HG02588 (cell line): ENCODE data around the gene CFAP299.
"Not testable (repeated sequence)": the region's sequence is repeated elsewhere in the genome, so short reads cannot be mapped to it uniquely, and the experiment has no call there.

Experiments used
- ATAC-seq: cut with Tn5 transposase; IDR thresholded peaks from one replicate; pipeline ENCODE4 v1.9.1; 2021; ENCODE audit warnings: mild to moderate bottlenecking, moderate library complexity; ENCODE audit not compliant: unreplicated experiment

Gene CFAP299

GRCh38 chr4:80439294-80440061 lies 103.9 kb downstream of the CFAP299 start:
- not testable (repeated sequence) for ATAC-seq

DNA sequence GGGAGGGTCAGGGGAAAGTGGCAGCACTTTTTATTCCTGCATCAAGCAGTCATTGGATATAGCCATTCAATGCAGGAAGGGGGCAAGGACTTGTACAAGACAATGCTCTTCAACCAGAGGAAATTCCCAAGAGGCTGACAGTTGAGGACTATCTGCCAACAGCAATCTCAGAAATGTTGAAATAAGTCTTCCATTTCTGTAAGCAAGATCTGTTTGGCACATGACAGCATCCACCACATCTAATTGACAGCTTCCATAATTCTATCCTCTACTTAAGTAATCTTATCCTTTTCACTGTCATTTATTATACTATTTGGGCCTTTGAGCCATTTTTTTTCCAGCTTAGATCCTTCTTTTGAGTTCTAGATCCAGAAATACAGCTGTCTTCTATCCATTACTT lies 110.7 kb downstream of the CFAP299 start:
- no peak for ATAC-seq

- ATAC-seq, result no peak
Observed at GRCh38 chr4:80446664-80447063, 111.1 kb downstream of the CFAP299 start.

DNA sequence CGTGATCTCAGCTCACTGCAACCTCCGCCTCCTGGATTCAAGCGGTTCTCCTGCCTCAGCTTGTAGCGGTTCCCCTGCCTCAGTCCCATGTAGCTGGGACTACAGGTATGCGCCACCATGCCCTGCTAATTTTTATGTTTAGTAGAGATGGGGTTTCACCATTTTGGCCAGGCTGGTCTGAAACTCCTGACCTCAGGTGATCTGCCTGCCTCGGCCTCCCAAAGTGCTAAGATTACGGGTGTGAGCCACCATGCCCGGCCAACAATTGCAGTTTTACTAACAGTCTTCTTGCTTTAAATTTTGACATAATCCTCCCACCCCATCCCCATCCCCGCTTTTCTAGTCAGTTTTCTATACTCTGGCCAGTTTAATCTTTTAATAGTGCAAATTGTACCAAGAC lies 112.0 kb downstream of the CFAP299 start:
- ATAC-seq, result no peak

DNA sequence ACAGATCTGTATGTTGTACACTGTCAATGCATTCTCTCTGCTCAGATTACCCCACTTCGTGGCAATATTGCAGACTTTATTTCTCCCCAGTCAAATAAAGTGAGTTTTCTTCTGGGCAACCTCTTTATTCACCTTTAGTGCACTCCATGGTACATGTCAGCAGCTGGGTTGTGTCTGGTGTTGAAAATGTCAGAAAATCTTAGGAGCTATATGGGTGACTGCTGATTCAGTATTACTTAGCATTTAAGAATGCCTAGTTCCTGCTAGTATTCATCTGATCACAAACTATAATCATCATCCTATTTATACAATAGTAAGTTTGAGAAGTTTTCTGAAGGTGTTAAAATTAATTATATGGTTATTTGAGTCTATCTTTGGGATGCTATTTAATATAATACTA lies 112.5 kb downstream of the CFAP299 start:
- no peak for ATAC-seq

GRCh38 chr4:80452055-80452454 lies 116.5 kb downstream of the CFAP299 start:
- ATAC-seq, result no peak

DNA sequence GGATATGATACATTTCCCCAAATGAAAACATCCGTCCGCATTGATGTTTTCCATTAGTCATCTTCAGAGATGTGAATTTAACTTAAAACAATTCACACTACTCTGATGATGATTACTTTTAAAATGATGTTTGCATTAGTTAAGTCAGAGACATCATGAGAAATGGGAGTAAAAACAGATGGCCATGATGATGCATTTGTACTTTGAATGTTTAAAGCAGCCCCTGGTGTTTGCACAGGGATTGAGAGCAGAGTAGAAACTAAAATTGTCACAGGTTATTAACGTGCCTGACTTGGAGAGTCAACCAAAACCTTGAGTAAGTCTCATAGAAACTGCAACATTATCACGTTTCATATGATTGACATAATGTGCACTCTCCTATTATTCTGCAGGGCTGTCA lies 117.2 kb downstream of the CFAP299 start:
- no peak for ATAC-seq

GRCh38 chr4:80454040-80454439 lies 118.5 kb downstream of the CFAP299 start:
- no peak for ATAC-seq

DNA sequence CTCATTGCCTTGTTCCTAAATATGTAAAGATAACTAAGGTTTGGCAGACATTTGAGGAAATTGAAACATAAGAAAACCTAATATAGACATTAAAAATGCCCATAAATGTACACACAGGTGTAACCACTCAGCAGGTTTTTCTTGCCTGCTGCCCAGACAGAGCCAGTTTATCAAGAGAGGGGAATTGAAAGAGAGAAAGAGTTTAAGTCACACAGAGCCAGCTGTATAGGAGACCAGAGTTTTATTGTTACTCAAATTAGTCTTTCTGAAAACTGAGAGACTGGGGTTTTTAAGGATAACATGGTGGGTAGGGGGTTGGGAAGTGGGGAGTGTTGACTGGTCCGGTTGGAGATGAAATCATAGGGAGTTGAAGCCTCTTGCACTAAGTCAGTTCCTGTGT lies 119.0 kb downstream of the CFAP299 start:
- no peak for ATAC-seq

GRCh38 chr4:80459918-80460473 lies 124.5 kb downstream of the CFAP299 start:
- ATAC-seq, result no peak

DNA sequence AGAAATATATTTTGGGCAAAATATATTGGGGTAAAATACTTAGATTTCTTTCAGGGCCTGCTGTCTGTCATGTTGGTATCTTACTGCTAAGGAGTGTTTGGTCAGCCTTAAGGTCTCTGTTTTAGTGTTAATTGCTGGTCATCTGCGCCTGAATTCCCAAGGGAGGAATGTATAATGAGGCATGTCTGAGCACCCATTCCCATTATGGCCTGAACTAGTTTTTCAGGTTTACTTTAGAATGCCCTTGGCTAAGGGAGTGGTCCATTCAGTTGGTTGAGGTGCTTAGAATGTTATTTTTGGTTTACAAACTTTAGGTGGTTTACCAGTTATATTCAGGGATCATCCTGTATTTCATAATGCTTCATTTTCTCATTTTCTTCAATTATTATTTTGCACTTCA lies 125.9 kb downstream of the CFAP299 start:
- no peak for ATAC-seq

DNA sequence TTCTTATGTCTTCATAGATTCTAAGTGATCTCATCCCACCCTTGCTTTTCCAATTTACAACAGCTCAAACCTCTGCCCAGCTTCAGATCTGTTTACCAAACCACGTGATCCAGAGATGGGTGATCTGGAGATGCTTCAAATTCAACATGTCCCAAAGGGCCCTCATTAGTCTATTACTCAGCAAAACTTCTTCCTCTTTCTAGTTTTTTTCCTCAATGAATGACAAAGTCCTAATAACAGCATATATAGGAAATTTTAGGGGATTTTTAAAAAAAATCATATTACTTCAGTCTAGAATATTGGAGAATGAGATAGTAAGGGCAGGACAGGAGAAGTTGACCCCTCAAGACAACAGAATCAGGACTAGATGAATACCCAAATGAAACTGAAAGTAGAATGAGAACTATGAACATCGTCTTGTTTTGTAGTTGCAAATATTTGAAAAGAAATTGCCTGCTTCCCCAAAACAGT lies 127.1 kb downstream of the CFAP299 start:
- peak; percentile 67 for ATAC-seq

- no peak for ATAC-seq
Observed at GRCh38 chr4:80463509-80463908, 128.0 kb downstream of the CFAP299 start.

- ATAC-seq, result no peak
Observed at GRCh38 chr4:80465238-80465637, 129.7 kb downstream of the CFAP299 start.

GRCh38 chr4:80465736-80466135 lies 130.2 kb downstream of the CFAP299 start:
- ATAC-seq, result no peak

GRCh38 chr4:80466618-80467017 lies 131.1 kb downstream of the CFAP299 start:
- ATAC-seq, result no peak

- ATAC-seq, result no peak
Observed at GRCh38 chr4:80471756-80472155, 136.2 kb downstream of the CFAP299 start.

- ATAC-seq, result no peak
Observed at GRCh38 chr4:80475236-80475635, 139.7 kb downstream of the CFAP299 start.

DNA sequence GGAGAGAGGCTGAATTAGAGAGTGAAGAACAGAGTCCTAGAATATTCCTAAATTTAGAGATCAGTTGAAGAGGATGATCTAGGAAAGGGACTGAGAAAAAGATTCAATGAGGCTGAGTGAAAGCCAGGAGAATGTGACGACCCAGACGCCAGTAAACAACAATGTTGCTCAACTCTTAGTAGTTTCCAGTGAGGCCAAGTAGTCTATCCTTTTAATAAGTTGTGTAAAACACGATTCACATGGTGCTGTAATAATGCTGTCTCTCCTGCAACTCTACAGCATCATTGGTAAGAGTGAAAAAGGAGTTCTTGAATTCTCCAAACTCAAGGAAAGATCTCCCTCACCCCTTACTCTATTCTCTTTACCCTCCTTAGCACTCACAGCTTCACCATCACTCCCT lies 140.3 kb downstream of the CFAP299 start:
- ATAC-seq, result no peak

DNA sequence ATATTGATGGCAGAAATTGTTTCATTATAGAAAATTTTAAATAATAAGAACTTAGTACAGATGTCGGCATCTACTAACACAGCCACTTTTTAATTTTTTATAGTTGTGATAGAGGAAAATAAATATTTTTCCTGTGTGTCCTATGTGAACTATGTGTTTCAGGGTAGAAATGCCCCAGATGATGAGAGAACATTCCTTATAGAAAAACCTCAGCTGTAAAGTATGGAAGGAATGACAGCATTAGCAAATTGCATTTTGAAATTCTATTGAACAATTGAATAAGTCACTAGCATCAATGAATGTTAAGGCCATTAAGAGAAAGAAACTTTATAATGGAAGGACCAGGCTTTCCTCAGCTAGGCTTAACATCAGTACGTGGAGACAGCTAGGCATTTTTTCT lies 149.2 kb downstream of the CFAP299 start:
- ATAC-seq, result no peak

- ATAC-seq, result no peak
Observed at GRCh38 chr4:80486603-80487002, 151.1 kb downstream of the CFAP299 start.

DNA sequence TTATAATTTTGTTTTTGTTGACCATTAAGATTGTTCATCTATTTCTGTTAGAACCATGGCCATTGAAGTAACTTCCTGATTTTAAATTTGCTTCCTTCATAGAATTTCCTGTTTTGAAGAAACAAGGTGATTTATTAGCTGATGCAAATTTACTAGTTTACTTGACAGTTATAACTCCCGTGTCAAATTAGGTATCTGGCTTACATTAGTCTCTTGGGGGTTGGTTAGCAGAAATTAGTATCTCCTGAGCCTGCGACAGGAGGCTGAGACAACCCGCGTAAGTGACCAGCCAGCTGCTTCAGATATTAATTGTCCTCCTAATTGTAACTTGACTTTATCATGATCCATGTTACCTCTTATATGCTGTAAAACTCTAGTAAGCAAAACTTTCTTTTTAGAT lies 154.3 kb downstream of the CFAP299 start:
- no peak for ATAC-seq

DNA sequence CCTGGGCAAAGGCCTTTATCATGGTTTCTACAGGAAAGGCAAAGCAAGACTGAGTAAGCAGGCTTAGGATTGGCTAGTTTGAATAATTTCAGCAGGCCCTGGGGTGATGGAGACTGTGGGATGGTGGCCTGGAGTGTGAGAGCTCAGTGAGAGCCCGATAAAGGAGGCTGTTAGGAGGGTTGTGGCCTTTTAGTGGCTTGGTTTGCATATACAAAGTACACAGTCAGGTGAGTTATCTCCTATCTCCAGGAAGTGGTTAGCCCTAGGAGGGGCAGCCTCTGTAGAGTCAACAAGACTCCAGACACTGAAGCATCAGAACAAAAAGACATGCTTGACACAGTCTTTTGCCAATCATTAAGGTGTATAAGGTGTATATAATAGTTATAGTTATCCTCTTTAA lies 157.2 kb downstream of the CFAP299 start:
- no peak for ATAC-seq
